DOHH2 (cell line): Measurements from ENCODE around the gene SRC.
"Not testable (repeated sequence)": the region's sequence is repeated elsewhere in the genome, so short reads cannot be mapped to it uniquely, and the experiment has no call there.

ENCODE experiments used
- CTCF ChIP-seq: fragments of 200-600 bp; sonication (generic); IDR thresholded peaks from one replicate; pipeline ENCODE4 v1.5.1; 2014; ENCODE audit warnings: antibody characterized with exemption, mild to moderate bottlenecking, low read depth, low read length; ENCODE audit not compliant: poor library complexity, severe bottlenecking
- EZH2phosphoT487 ChIP-seq: fragments of 200-600 bp; sonication (generic); IDR thresholded peaks from 2 replicates; pipeline ENCODE4 v1.6.1; 2017; ENCODE audit warnings: borderline replicate concordance, mild to moderate bottlenecking, antibody characterized with exemption, low read length, moderate library complexity, mixed read lengths

- TF ChIP-seq CTCF, EZH2phosphoT487: not testable (repeated sequence)
Observed at GRCh38 chr20:37371845-37372244, 25.9 kb downstream of the SRC start.
